H1 (cell line): ENCODE measurements around the gene CD300LG. TPM values are rescaled to one million over a fixed set of nuclear protein-coding genes. Genes with fewer than 3 reads are reported as not detected.

Experiments used
- CTCF ChIA-PET: fragments of 300-600 bp; sonication (Branson Sonifier 250); formaldehyde crosslinking; loops from one replicate; lab custom pipeline; 2021; ENCODE audit not compliant: partially characterized antibody; lab: Charles Lee
- POLR2A ChIA-PET: fragments of 300-600 bp; sonication (Branson Sonifier 250); formaldehyde crosslinking; loops from one replicate; lab custom pipeline; 2021; ENCODE audit warnings: inconsistent platforms; ENCODE audit not compliant: partially characterized antibody; lab: Charles Lee
- DNase-seq, 2 experiments: peaks; one replicate each; pipeline versions ENCODE4 v3.0.0 to v3.0.0-alpha.2; 2010 to 2022; ENCODE audit warnings: low spot score in 2 of 2, low read depth in 1 of 2, mixed read lengths in 1 of 2
- FAIRE-seq: peaks from 2 replicates; lab custom pipeline; 2011; peaks lifted over from hg19 to GRCh38; lab: Jason Lieb, UNC
- H2AFZ ChIP-seq: 2 replicates; pipeline ENCODE4 v1.8.1; 2012; ENCODE audit warnings: low read length, inconsistent platforms
- H2AK5ac ChIP-seq: 2 replicates; pipeline ENCODE4 v1.6.1; 2013; ENCODE audit warnings: low read depth, low read length
- H2BK120ac ChIP-seq: replicated peaks from 2 replicates; pipeline ENCODE3; 2013; ENCODE audit warnings: low read depth, low read length, inconsistent platforms
- H2BK12ac ChIP-seq: 2 replicates; pipeline ENCODE4 v1.6.1; 2013; ENCODE audit warnings: low read depth, low read length
- H2BK15ac ChIP-seq: 2 replicates; pipeline ENCODE4 v1.6.1; 2013; ENCODE audit warnings: low read length
- H2BK20ac ChIP-seq: 2 replicates; pipeline ENCODE4 v1.6.1; 2013; ENCODE audit warnings: low read length
- H2BK5ac ChIP-seq: 2 replicates; pipeline ENCODE4 v1.6.1; 2013; ENCODE audit warnings: low read depth, low read length
- H3K14ac ChIP-seq: 2 replicates; pipeline ENCODE4 v1.6.1; 2013; ENCODE audit warnings: inconsistent platforms; ENCODE audit not compliant: insufficient read length
- H3K18ac ChIP-seq: 2 replicates; pipeline ENCODE4 v1.6.1; 2013; ENCODE audit warnings: low read length; ENCODE audit errors: extremely low read depth
- H3K23ac ChIP-seq: 2 replicates; pipeline ENCODE4 v1.6.1; 2013; ENCODE audit warnings: inconsistent platforms; ENCODE audit not compliant: insufficient read length
- H3K23me2 ChIP-seq: 2 replicates; pipeline ENCODE4 v1.6.1; 2013; ENCODE audit warnings: low read depth, low read length
- H3K27ac ChIP-seq: 2 replicates; pipeline ENCODE4 v1.6.1; 2011; ENCODE audit warnings: low read depth, low read length, inconsistent platforms
- H3K27me3 ChIP-seq, 4 experiments: replicated peaks in 1 of 4; 1 replicate in 1 of 4; 2 replicates in 3 of 4; pipeline versions ENCODE4 v1.6.1 to v1.8.1; 2011 to 2013; ENCODE audit warnings: low read length in 3 of 4, mild to moderate bottlenecking in 3 of 4, inconsistent platforms in 2 of 4, mixed read lengths in 2 of 4, moderate library complexity in 1 of 4; ENCODE audit not compliant: control insufficient read depth in 3 of 4, insufficient read depth in 3 of 4; ENCODE audit errors: extremely low read depth in 1 of 4
- H3K36me3 ChIP-seq, 4 experiments: 2 replicates each; pipeline versions ENCODE4 v1.6.1 to v1.8.1; 2011 to 2013; ENCODE audit warnings: mild to moderate bottlenecking in 4 of 4, low read length in 3 of 4, moderate library complexity in 2 of 4, control low read depth in 1 of 4, inconsistent platforms in 1 of 4; ENCODE audit not compliant: insufficient read depth in 4 of 4, control insufficient read depth in 2 of 4
- H3K4ac ChIP-seq: replicated peaks from 2 replicates; pipeline ENCODE3; 2013; ENCODE audit warnings: low read length, low read depth, mixed read lengths, inconsistent platforms; ENCODE audit not compliant: insufficient read length
- H3K4me1 ChIP-seq, 4 experiments: replicated peaks in 1 of 4; 1 replicate in 1 of 4; 2 replicates in 3 of 4; pipeline versions ENCODE4 v1.6.1 to v1.8.1; 2011 to 2013; ENCODE audit warnings: low read length in 3 of 4, inconsistent platforms in 2 of 4, mixed read lengths in 1 of 4; ENCODE audit not compliant: insufficient read depth in 4 of 4, control insufficient read depth in 3 of 4
- H3K4me2 ChIP-seq, 2 experiments: 2 replicates each; pipeline versions ENCODE4 v1.6.1 to v1.8.1; 2011 to 2013; ENCODE audit warnings: low read depth in 2 of 2, low read length in 2 of 2, control low read depth in 1 of 2, inconsistent platforms in 1 of 2, mild to moderate bottlenecking in 1 of 2; ENCODE audit not compliant: insufficient read depth in 1 of 2
- H3K4me3 ChIP-seq, 4 experiments: fragments of 200-600, 300-600 bp in 1 of 4; sonication (generic), shearing (Covaris generic), sonication (Bioruptor Twin) in 1 of 4; 2 replicates each; pipeline versions ENCODE4 v1.5.1 to v1.8.1; 2011 to 2016; ENCODE audit warnings: low read length in 4 of 4, low read depth in 3 of 4, control low read depth in 2 of 4, inconsistent platforms in 2 of 4, mild to moderate bottlenecking in 2 of 4, mixed read lengths in 1 of 4, moderate library complexity in 1 of 4; ENCODE audit not compliant: insufficient read depth in 2 of 4; ENCODE audit errors: extremely low read depth in 1 of 4
- H3K56ac ChIP-seq: replicated peaks from 2 replicates; pipeline ENCODE3; 2013; ENCODE audit warnings: low read depth, mild to moderate bottlenecking, mixed read lengths, low read length, inconsistent platforms; ENCODE audit not compliant: insufficient read length
- H3K79me1 ChIP-seq: 2 replicates; pipeline ENCODE4 v1.6.1; 2013; ENCODE audit warnings: low read depth, low read length, control low read depth
- H3K79me2 ChIP-seq, 2 experiments: 2 replicates each; pipeline versions ENCODE4 v1.6.1 to v1.8.1; 2012 to 2013; ENCODE audit warnings: low read length in 2 of 2, mild to moderate bottlenecking in 2 of 2, inconsistent platforms in 1 of 2; ENCODE audit not compliant: insufficient read depth in 2 of 2, control insufficient read depth in 1 of 2
- H3K9ac ChIP-seq, 4 experiments: replicated peaks in 1 of 4; 1 replicate in 1 of 4; 2 replicates in 3 of 4; pipeline versions ENCODE4 v1.6.1 to v1.8.1; 2011 to 2013; ENCODE audit warnings: low read depth in 3 of 4, low read length in 3 of 4, control low read depth in 2 of 4, mild to moderate bottlenecking in 2 of 4, moderate library complexity in 2 of 4, inconsistent platforms in 1 of 4; ENCODE audit errors: extremely low read depth in 1 of 4
- H3K9me3 ChIP-seq, 2 experiments: 2 replicates each; pipeline versions ENCODE4 v1.6.1 to v1.8.1; 2012 to 2013; ENCODE audit warnings: mild to moderate bottlenecking in 2 of 2, moderate library complexity in 2 of 2, control low read depth in 1 of 2, inconsistent platforms in 1 of 2, low read depth in 1 of 2, low read length in 1 of 2, mixed read lengths in 1 of 2; ENCODE audit not compliant: insufficient read depth in 2 of 2
- H4K20me1 ChIP-seq, 2 experiments: replicated peaks in 1 of 2; 2 replicates each; pipeline versions ENCODE3 to v1.8.1; 2011 to 2013; ENCODE audit warnings: inconsistent platforms in 2 of 2, low read length in 2 of 2, mild to moderate bottlenecking in 1 of 2; ENCODE audit not compliant: insufficient read depth in 2 of 2, control insufficient read depth in 1 of 2
- H4K5ac ChIP-seq: 2 replicates; pipeline ENCODE4 v1.6.1; 2013; ENCODE audit warnings: low read length, low read depth, mixed read lengths, inconsistent platforms; ENCODE audit not compliant: insufficient read length
- H4K8ac ChIP-seq: 2 replicates; pipeline ENCODE4 v1.8.0; 2013; ENCODE audit warnings: mild to moderate bottlenecking, moderate library complexity, low read length, inconsistent platforms; ENCODE audit not compliant: insufficient read depth; ENCODE audit errors: extremely low read depth
- H4K91ac ChIP-seq: replicated peaks from 2 replicates; pipeline ENCODE3; 2013; ENCODE audit warnings: low read length, mixed read lengths, inconsistent platforms; ENCODE audit not compliant: insufficient read length
- ATF3 ChIP-seq: IDR thresholded peaks from 2 replicates; pipeline ENCODE4 v1.6.1; 2011; ENCODE audit warnings: low read depth, mild to moderate bottlenecking, low read length; ENCODE audit not compliant: insufficient read depth
- CTCF ChIP-seq, 3 experiments: IDR thresholded peaks; 1 replicate in 2 of 3; 2 replicates in 1 of 3; pipeline versions ENCODE4 v1.5.1 to v1.6.1; 2011; ENCODE audit warnings: low read length in 3 of 3, mild to moderate bottlenecking in 3 of 3, inconsistent platforms in 2 of 3, low read depth in 1 of 3, moderate library complexity in 1 of 3; ENCODE audit not compliant: insufficient read depth in 1 of 3; ENCODE audit errors: control extremely low read depth in 1 of 3
- HDAC6 ChIP-seq: IDR thresholded peaks from one replicate; pipeline ENCODE4 v1.7.1; 2012; ENCODE audit warnings: low read depth, mild to moderate bottlenecking, inconsistent platforms, low read length, moderate library complexity
- KDM1A ChIP-seq: fragments of 200-600, 300-600 bp; sonication (generic); IDR thresholded peaks from 2 replicates; pipeline ENCODE4 v1.7.1; 2016; ENCODE audit warnings: mild to moderate bottlenecking, low read length, borderline replicate concordance
- POU5F1 ChIP-seq: IDR thresholded peaks from 2 replicates; pipeline ENCODE4 v1.6.1; 2011; ENCODE audit warnings: low read depth, mild to moderate bottlenecking, low read length, moderate library complexity
- RBBP5 ChIP-seq: IDR thresholded peaks from 2 replicates; pipeline ENCODE4 v1.7.1; 2012; ENCODE audit warnings: low read depth, mild to moderate bottlenecking, inconsistent platforms, low read length, moderate library complexity, borderline replicate concordance
- SIN3A ChIP-seq, 2 experiments: IDR thresholded peaks in 1 of 2; conservative IDR thresholded peaks in 1 of 2; 2 replicates each; pipeline ENCODE4 v1.6.1; 2011 to 2012; ENCODE audit warnings: low read length in 2 of 2, improper control_type of control experiment in 1 of 2, low read depth in 1 of 2, mild to moderate bottlenecking in 1 of 2
- SIRT6 ChIP-seq: IDR thresholded peaks from one replicate; pipeline ENCODE4 v1.7.1; 2012; ENCODE audit warnings: low read length, inconsistent platforms
- SP2 ChIP-seq: IDR thresholded peaks from 2 replicates; pipeline ENCODE4 v1.6.1; 2012; ENCODE audit warnings: mild to moderate bottlenecking, low read length, inconsistent platforms
- SUZ12 ChIP-seq: fragments of 200-600 bp; sonication (generic); IDR thresholded peaks from 2 replicates; pipeline ENCODE4 v1.6.1; 2012; ENCODE audit warnings: mild to moderate bottlenecking, inconsistent platforms, low read length, moderate library complexity, mixed read lengths
- WGBS, 2 experiments: shearing (Covaris generic) in 1 of 2; methylation state at CpG; one replicate each; pipeline versions ENCODE4 v1.1.6 to v1.1.7; 2013 to 2015; ENCODE audit warnings: low lambda C conversion rate in 2 of 2, mixed read lengths in 2 of 2, inconsistent platforms in 1 of 2, low coverage in 1 of 2, missing lambda C conversion rate in 1 of 2; ENCODE audit not compliant: insufficient replicate concordance in 2 of 2, insufficient coverage in 1 of 2, insufficient read length in 1 of 2; ENCODE audit errors: extremely low coverage in 1 of 2, missing lambda C conversion rate in 1 of 2; 5-methylcytosine and 5-hydroxymethylcytosine counted together
- polyA plus RNA-seq, 7 experiments: library from polyadenylated mRNA; depleted of rRNA in 3 of 7; stranded (reverse) in 5 of 7; unstranded in 2 of 7; fragments of >200 nt in 5 of 7; fragments of 200-250 nt in 2 of 7; gene quantifications; 1 replicate in 5 of 7; 2 replicates in 1 of 7; 4 replicates in 1 of 7; pipeline versions ENCODE4 v1.2.1 to v1.2.3, GENCODE V29; 2011 to 2013; ENCODE audit warnings: missing spikeins in 2 of 7, mixed read lengths in 2 of 7
- total RNA-seq: library from RNA; stranded (reverse); fragmentation: NEBNext Ultra II Directional; extraction: Animal tissue kit (Norgen Biotek cat#: 25700); gene quantifications from 2 replicates; pipeline ENCODE4 v1.2.1, GENCODE V29; 2021

The CD300LG gene
- total and polyA plus RNA-seq, 2 of the 8 experiments (the other 6 are each of a cell fraction or from before 2014, with no cell fraction given), result 0.06 TPM; not detected in 1

GRCh38 chr17:43877031-43877430 lies 30.1 kb downstream of the CD300LG start:
- no peak overlapping the region for H3K4me2 ChIP-seq
- H4K8ac ChIP-seq, result no peak overlapping the region; the same call in 1 of the 2 replicates
- no peak overlapping the region for H2BK12ac ChIP-seq
- H3K23me2 ChIP-seq, result no peaks in the 10 kb centered on the region
- H2BK20ac ChIP-seq, result no peak overlapping the region
- no peak overlapping the region for H3K18ac ChIP-seq
- H3K23ac ChIP-seq, result no peak overlapping the region
- H3K9ac ChIP-seq, result no peak overlapping the region
- H2BK15ac ChIP-seq, result no peak overlapping the region
- no peak overlapping the region for H2BK5ac ChIP-seq
- H3K27me3 ChIP-seq, result no peaks in the 10 kb centered on the region
- H2AK5ac ChIP-seq, result no peak overlapping the region
- no peak overlapping the region for H3K56ac ChIP-seq
- H3K4ac ChIP-seq, result no peak overlapping the region
- H3K36me3 ChIP-seq, result no peaks in the 10 kb centered on the region; a peak in 2 of 8 replicates
- no peak overlapping the region for H2BK120ac ChIP-seq
- FAIRE-seq, result no peak
- H4K91ac ChIP-seq, result no peak overlapping the region
- no peaks in the 10 kb centered on the region for H3K79me2 ChIP-seq
- no peaks in the 10 kb centered on the region for H3K79me1 ChIP-seq
- WGBS, 2 experiments, result 88% methylated on average over 7 of the region's 7 CpGs; no CpG with 5 or more reads in 1 of the 2 experiments
- no peak overlapping the region for H3K27ac ChIP-seq
- ChIA-PET CTCF (interaction anchor here (1.0 to 10.0 kb wide), 12 partner anchors 11 to 273 kb away, joined by 3 to 403 read pairs (median 32); partner anchors contain the start of genes MPP2 and PPY), POLR2A (interaction anchor here (1.1 kb wide), 1 partner anchor 33 kb away, joined by 3 read pairs; no protein-coding TSS in a partner anchor)
- H2AFZ ChIP-seq, result no peak overlapping the region
- peaks cover 0 to 8% of the 10 kb centered on the region in 2 experiments for H4K20me1 ChIP-seq
- no peak overlapping the region for H3K14ac ChIP-seq
- H3K9me3 ChIP-seq, result no peaks in the 10 kb centered on the region
- H4K5ac ChIP-seq, result no peak overlapping the region
- no peak overlapping the region for H3K4me3 ChIP-seq
- peaks cover 0 to 8% (median 6%) of the 10 kb centered on the region in 4 experiments; a peak in 5 of 7 replicates for H3K4me1 ChIP-seq
- no peak for DNase-seq
- TF ChIP-seq SIN3A (conservative IDR thresholded peaks at IDR 0.05 in 1 of 2, IDR thresholded peaks at IDR 0.05 in 1 of 2; ENCODE audit: low read depth in 1 of 2, low read length in 2 of 2) (no peak), RBBP5 (no peak), SUZ12 (no peak), CTCF (IDR thresholded peaks at IDR 0.05; ENCODE audit: control extremely low read depth in 1 of 3, insufficient read depth in 1 of 3, low read depth in 1 of 3, low read length in 3 of 3) (no peak), SIRT6 (no peak), POU5F1 (no peak), SP2 (no peak), KDM1A (no peak), ATF3 (no peak), HDAC6 (no peak)
